Endothelial cell of umbilical vein (primary cell): Measurements from ENCODE around the gene CHCHD4. TPM values are rescaled to one million over a fixed set of nuclear protein-coding genes. Genes with fewer than 3 reads are reported as not detected.

ENCODE experiments used
- BruUV-seq: library from RNA; stranded (reverse); fragments of 400-500 nt; replicated peaks from 2 replicates; lab custom pipeline; 2021; lab: Mats Ljungman, UMichigan
- CTCF ChIA-PET: fragments of 300-600, 350-600 bp; sonication (Branson Sonifier 250); formaldehyde crosslinking; loops from one replicate; lab custom pipeline; 2021; ENCODE audit warnings: antibody characterized with exemption, inconsistent platforms; lab: Charles Lee
- POLR2A ChIA-PET: fragments of 300-600, 350-600 bp; sonication (Branson Sonifier 250); formaldehyde crosslinking; loops from one replicate; lab custom pipeline; 2021; ENCODE audit warnings: antibody characterized with exemption, inconsistent platforms; lab: Charles Lee
- DNase-seq: peaks from one replicate; pipeline ENCODE4 v3.0.0-alpha.2; 2011; ENCODE audit warnings: low read depth, low spot score
- FAIRE-seq: peaks from 2 replicates; lab custom pipeline; 2011; peaks lifted over from hg19 to GRCh38; lab: Jason Lieb, UNC
- H2AFZ ChIP-seq: 2 replicates; pipeline ENCODE4 v1.6.0; 2012; ENCODE audit warnings: low read depth, low read length, control low read depth, inconsistent platforms
- H3K27ac ChIP-seq: 2 replicates; pipeline ENCODE4 v1.5.1; 2011; ENCODE audit warnings: low read depth, mild to moderate bottlenecking, control low read depth, low read length, moderate library complexity; ENCODE audit not compliant: insufficient read depth
- H3K27me3 ChIP-seq, 2 experiments: 2 replicates each; pipeline versions ENCODE4 v1.6.0 to v1.6.1; 2011; ENCODE audit warnings: low read length in 2 of 2, mixed read lengths in 1 of 2; ENCODE audit not compliant: control insufficient read depth in 2 of 2, insufficient read depth in 2 of 2
- H3K36me3 ChIP-seq, 2 experiments: 2 replicates in 1 of 2; 3 replicates in 1 of 2; pipeline ENCODE4 v1.5.1; 2011; ENCODE audit warnings: low read length in 2 of 2, mild to moderate bottlenecking in 1 of 2, moderate library complexity in 1 of 2; ENCODE audit not compliant: control insufficient read depth in 2 of 2, insufficient read depth in 2 of 2; ENCODE audit errors: extremely low read depth in 1 of 2
- H3K4me1 ChIP-seq: 3 replicates; pipeline ENCODE4 v1.5.1; 2011; ENCODE audit warnings: mild to moderate bottlenecking, low read length; ENCODE audit not compliant: control insufficient read depth, insufficient read depth; ENCODE audit errors: extremely low read depth
- H3K4me2 ChIP-seq: 2 replicates; pipeline ENCODE4 v1.6.1; 2011; ENCODE audit warnings: low read length, control low read depth, mixed read lengths; ENCODE audit not compliant: insufficient read depth
- H3K4me3 ChIP-seq, 3 experiments: fragments of 200-600 bp in 1 of 3; sonication (generic), shearing (Covaris generic) in 1 of 3; replicated peaks in 1 of 3; 2 replicates each; pipeline ENCODE4 v1.5.1; 2011 to 2016; ENCODE audit warnings: control low read depth in 3 of 3, low read length in 3 of 3, mild to moderate bottlenecking in 2 of 3, inconsistent platforms in 1 of 3, low read depth in 1 of 3, moderate library complexity in 1 of 3; ENCODE audit not compliant: insufficient read depth in 1 of 3
- H3K79me2 ChIP-seq: 2 replicates; pipeline ENCODE4 v1.6.0; 2012; ENCODE audit warnings: low read length, inconsistent platforms; ENCODE audit not compliant: control insufficient read depth, insufficient read depth
- H3K9ac ChIP-seq: replicated peaks from 2 replicates; pipeline ENCODE3; 2011; ENCODE audit warnings: low read length, control low read depth; ENCODE audit not compliant: insufficient read depth; ENCODE audit errors: extremely low read depth
- H3K9me1 ChIP-seq: replicated peaks from 3 replicates; pipeline ENCODE4 v1.6.0; 2011; ENCODE audit warnings: mild to moderate bottlenecking, low read length; ENCODE audit not compliant: control insufficient read depth, insufficient read depth; ENCODE audit errors: extremely low read depth
- H3K9me3 ChIP-seq: replicated peaks from 2 replicates; pipeline ENCODE4 v1.5.1; 2012; ENCODE audit warnings: low read length, inconsistent platforms; ENCODE audit not compliant: control insufficient read depth, insufficient read depth
- H4K20me1 ChIP-seq: replicated peaks from 2 replicates; pipeline ENCODE3; 2011; ENCODE audit warnings: mild to moderate bottlenecking, low read length; ENCODE audit not compliant: control insufficient read depth, insufficient read depth; ENCODE audit errors: extremely low read depth
- CTCF ChIP-seq, 2 donors: IDR thresholded peaks; 1 replicate in 1 of 2; 2 replicates in 1 of 2; pipeline ENCODE4 v1.5.1; 2011; ENCODE audit warnings: low read length in 2 of 2, mild to moderate bottlenecking in 2 of 2, moderate library complexity in 2 of 2, control low read depth in 1 of 2, inconsistent platforms in 1 of 2, low read depth in 1 of 2; ENCODE audit not compliant: insufficient read depth in 1 of 2; ENCODE audit errors: extremely low read depth in 1 of 2
- EZH2 ChIP-seq: IDR thresholded peaks from 2 replicates; pipeline ENCODE4 v1.6.1; 2012; ENCODE audit warnings: borderline replicate concordance, low read depth, mild to moderate bottlenecking, moderate library complexity, low read length, inconsistent platforms; ENCODE audit not compliant: severe bottlenecking
- FOS ChIP-seq: IDR thresholded peaks from 2 replicates; pipeline ENCODE4 v1.6.1; 2011; ENCODE audit warnings: mild to moderate bottlenecking, low read length, moderate library complexity, borderline replicate concordance; ENCODE audit not compliant: insufficient read depth
- MAX ChIP-seq: IDR thresholded peaks from 2 replicates; pipeline ENCODE4 v1.6.1; 2011; ENCODE audit not compliant: insufficient read depth, insufficient read length
- MYC ChIP-seq: IDR thresholded peaks from one replicate; pipeline ENCODE4 v1.6.1; 2011; ENCODE audit warnings: mild to moderate bottlenecking, low read depth, low read length
- POLR2AphosphoS5 ChIP-seq: IDR thresholded peaks from 2 replicates; pipeline ENCODE4 v1.6.1; 2012; ENCODE audit warnings: low read depth, mild to moderate bottlenecking, control low read depth, low read length, moderate library complexity; ENCODE audit not compliant: insufficient read depth
- dilution Hi-C: fragments of 300-500 bp; cut with MboI; formaldehyde crosslinking; loops from one replicate; pipeline ENCODE4 v1.15.0; 2019; ENCODE audit warnings: low sequenced_read_pairs; ENCODE audit not compliant: extremely low pct_ligation_motif_present
- intact Hi-C: fragments of 100-400 bp; cut with micrococcal nuclease; formaldehyde crosslinking; loops from one replicate; pipeline ENCODE4 v1.10.0; 2022
- polyA plus RNA-seq, 4 experiments: library from polyadenylated mRNA; depleted of rRNA in 3 of 4; stranded (reverse) in 3 of 4; unstranded in 1 of 4; fragments of >200 nt; gene quantifications; 2 replicates each; pipeline versions ENCODE4 v1.2.1 to v1.2.3, GENCODE V29; 2011 to 2012; ENCODE audit warnings: missing spikeins in 1 of 4
- total RNA-seq: library from RNA; stranded (reverse); gene quantifications from 2 replicates; pipeline ENCODE4 v1.2.3, GENCODE V29; 2021

The CHCHD4 gene
- total and polyA plus RNA-seq, 2 donors (not counting 3 experiments of a cell fraction or from before 2014, with no cell fraction given), result 8.5 to 13.6 TPM

GRCh38 chr3:14146381-14147065 lies 21.9 kb upstream of the CHCHD4 start:
- H3K9me1 ChIP-seq, result no peaks in the 10 kb centered on the region
- dilution Hi-C loops (no loop called here), intact Hi-C loops (loop anchor here (10.0 kb wide), 2 partner anchors 258 to 798 kb away; partner anchors contain the start of genes NR2C2 and SLC6A6)
- H3K27ac ChIP-seq, result no peak overlapping the region
- no peaks in the 10 kb centered on the region for H3K9me3 ChIP-seq
- FAIRE-seq (no peak), DNase-seq (no peak)
- H3K4me1 ChIP-seq, result peaks cover 41% of the 10 kb centered on the region
- no peak overlapping the region for H2AFZ ChIP-seq
- no peak overlapping the region for H3K4me2 ChIP-seq
- H3K79me2 ChIP-seq, result no peaks in the 10 kb centered on the region
- H3K27me3 ChIP-seq, result no peaks in the 10 kb centered on the region
- TF ChIP-seq MAX (no peak), EZH2 (no peak), POLR2AphosphoS5 (no peak), FOS (no peak), CTCF (IDR thresholded peaks at IDR 0.05; ENCODE audit: extremely low read depth in 1 of 2, insufficient read depth in 1 of 2, low read depth in 1 of 2, low read length in 2 of 2) (no peak), MYC (no peak)
- BruUV-seq, result no TSS peak
- H3K4me3 ChIP-seq, result no peak overlapping the region
- H3K9ac ChIP-seq, result no peak overlapping the region
- POLR2A ChIA-PET, result interaction anchor here (0.9 to 2.6 kb wide), 3 partner anchors 21 to 32 kb away, joined by 3 to 30 read pairs (median 14); partner anchors contain the start of genes CHCHD4, LSM3, TMEM43 and XPC
- CTCF ChIA-PET, result interaction anchor here (2.8 to 4.9 kb wide), 2 partner anchors 21 to 32 kb away, joined by 10 to 30 read pairs; partner anchors contain the start of genes CHCHD4, LSM3, TMEM43 and XPC
- H3K36me3 ChIP-seq, result peaks cover 0 to 6% of the 10 kb centered on the region in 2 experiments
- no peaks in the 10 kb centered on the region for H4K20me1 ChIP-seq
